Duodenal mucosa (tissue), 2 donors: ENCODE data around the gene TOPBP1.
"Not testable (repeated sequence)": the region's sequence is repeated elsewhere in the genome, so short reads cannot be mapped to it uniquely, and the experiment has no call there.

Source experiments
- H3K27ac ChIP-seq: one replicate; pipeline ENCODE4 v1.7.0; 2013; ENCODE audit warnings: low read depth, low read length
- H3K27me3 ChIP-seq, 2 donors: one replicate each; pipeline ENCODE4 v1.7.0; 2013; ENCODE audit warnings: low read length in 2 of 2, control low read depth in 1 of 2; ENCODE audit not compliant: insufficient read depth in 2 of 2, control insufficient read depth in 1 of 2
- H3K36me3 ChIP-seq, 2 donors: one replicate each; pipeline ENCODE4 v1.7.0; 2013; ENCODE audit warnings: low read length in 2 of 2, control low read depth in 1 of 2; ENCODE audit not compliant: insufficient read depth in 2 of 2, control insufficient read depth in 1 of 2
- H3K4me1 ChIP-seq, 2 donors: one replicate each; pipeline ENCODE4 v1.7.0; 2013; ENCODE audit warnings: low read length in 2 of 2, control low read depth in 1 of 2; ENCODE audit not compliant: insufficient read depth in 2 of 2, control insufficient read depth in 1 of 2
- H3K4me3 ChIP-seq, 2 donors: one replicate each; pipeline ENCODE4 v1.7.0; 2013; ENCODE audit warnings: low read length in 2 of 2, low read depth in 1 of 2
- H3K9ac ChIP-seq, 2 donors: one replicate each; pipeline ENCODE4 v1.7.0; 2013; ENCODE audit warnings: low read length in 2 of 2, low read depth in 1 of 2
- H3K9me3 ChIP-seq, 2 donors: one replicate each; pipeline ENCODE4 v1.7.0; 2013; ENCODE audit warnings: low read length in 2 of 2, control low read depth in 1 of 2; ENCODE audit not compliant: control insufficient read depth in 1 of 2

The TOPBP1 gene

GRCh38 chr3:133695560-133696171 is 33.9 kb upstream of the TOPBP1 start:
- Histone ChIP-seq H3K27me3 (no peaks in the 10 kb centered on the region), H3K4me3 (no peak overlapping the region), H3K27ac (no peak overlapping the region), H3K9me3 (no peaks in the 10 kb centered on the region), H3K36me3 (no peaks in the 10 kb centered on the region), H3K9ac (no peak overlapping the region), H3K4me1 (no peaks in the 10 kb centered on the region)

DNA sequence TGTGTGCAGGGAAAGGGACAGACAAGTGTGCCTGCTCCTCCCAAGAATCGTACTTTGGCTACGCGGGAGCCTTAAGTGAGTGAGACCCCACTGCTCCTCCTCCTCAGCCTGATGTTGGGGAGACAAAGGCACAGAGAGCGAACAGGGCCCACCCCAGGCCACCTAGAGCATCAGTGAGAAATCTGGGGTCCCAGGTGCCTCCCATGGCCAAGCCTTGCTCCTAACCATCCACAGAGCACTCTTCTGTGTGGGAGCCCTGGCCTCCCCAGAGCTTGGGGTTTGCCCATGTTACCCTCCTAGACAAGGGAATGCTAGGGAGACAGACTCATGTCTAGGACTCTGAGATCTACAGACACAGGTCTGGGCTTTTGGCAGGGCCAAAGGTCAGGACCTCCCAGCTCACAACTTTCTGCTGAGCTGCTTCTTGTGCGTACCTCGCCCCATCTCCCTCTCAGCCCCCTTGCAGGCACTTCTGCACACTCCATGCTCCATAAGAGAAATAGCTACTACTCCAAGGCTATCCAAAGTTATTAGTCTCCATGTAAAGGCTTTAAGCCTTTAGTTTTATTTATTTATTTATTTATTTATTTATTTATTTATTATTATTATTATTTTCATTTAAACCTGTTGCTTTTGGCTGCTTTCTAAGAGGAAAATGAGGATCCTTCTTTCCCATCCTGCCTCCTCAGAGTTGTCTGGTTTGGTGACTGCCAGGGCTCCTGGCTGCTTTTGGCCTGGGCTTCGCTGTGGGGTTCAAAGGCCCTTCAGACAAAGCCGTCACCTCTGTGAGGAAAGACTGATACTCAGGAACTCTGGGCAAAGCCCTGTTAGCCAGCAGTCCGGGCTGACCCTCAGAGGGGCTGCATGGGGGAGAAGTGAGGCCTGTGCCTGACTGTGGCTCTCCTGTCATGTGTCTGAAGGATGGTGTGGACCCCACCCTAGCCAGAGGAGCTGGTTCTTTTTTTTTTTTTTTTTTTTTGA is 32.8 kb upstream of the TOPBP1 start:
- no peak overlapping the region for H3K9ac ChIP-seq
- no peak overlapping the region for H3K4me3 ChIP-seq
- no peaks in the 10 kb centered on the region for H3K27me3 ChIP-seq
- H3K36me3 ChIP-seq: no peaks in the 10 kb centered on the region
- no peaks in the 10 kb centered on the region for H3K9me3 ChIP-seq
- no peak overlapping the region for H3K27ac ChIP-seq
- H3K4me1 ChIP-seq: no peaks in the 10 kb centered on the region

DNA sequence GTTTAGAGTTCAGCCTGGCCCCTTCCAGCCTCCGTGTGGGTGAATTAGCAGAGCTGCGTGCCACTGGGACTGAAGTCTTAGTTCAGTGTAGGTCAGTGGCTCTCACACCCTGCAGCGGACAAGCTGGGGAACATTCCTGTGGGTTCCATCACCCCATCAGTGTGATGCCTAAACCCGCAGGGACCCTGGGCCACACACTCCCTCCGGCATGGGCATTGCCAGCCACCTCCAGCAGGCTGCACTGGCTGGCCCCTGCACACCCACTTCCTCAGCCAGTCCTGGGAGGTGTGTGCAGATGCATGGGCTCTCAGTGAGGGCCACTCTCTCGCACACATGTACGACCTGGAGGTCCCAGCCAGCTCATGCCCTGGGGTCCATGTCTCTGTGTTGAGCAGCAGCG is 32.1 kb upstream of the TOPBP1 start:
- H3K27me3 ChIP-seq: no peaks in the 10 kb centered on the region
- H3K9ac ChIP-seq: no peak overlapping the region
- no peak overlapping the region for H3K4me3 ChIP-seq
- no peaks in the 10 kb centered on the region for H3K36me3 ChIP-seq
- no peaks in the 10 kb centered on the region for H3K9me3 ChIP-seq
- no peak overlapping the region for H3K27ac ChIP-seq
- no peaks in the 10 kb centered on the region for H3K4me1 ChIP-seq

DNA sequence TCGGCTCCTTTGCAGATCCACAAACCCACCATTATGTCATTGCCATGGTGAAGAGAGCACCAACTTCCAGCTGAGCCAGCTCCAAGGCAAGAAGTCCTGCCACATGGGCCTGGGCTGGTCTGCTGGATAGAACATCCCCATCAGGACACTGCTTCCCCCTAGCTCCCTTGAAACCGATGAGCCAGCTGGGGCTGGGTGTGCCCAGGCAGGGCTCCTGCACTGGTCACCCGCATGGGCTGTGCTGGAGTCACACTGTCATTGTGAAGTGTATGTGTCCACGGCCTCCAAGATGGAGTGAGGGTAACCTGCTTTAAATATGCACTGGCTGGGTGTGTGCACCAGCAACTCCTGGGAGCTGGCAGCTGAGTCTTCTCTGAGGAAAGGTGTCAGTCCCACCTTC is 31.0 kb upstream of the TOPBP1 start:
- no peak overlapping the region for H3K4me3 ChIP-seq
- no peaks in the 10 kb centered on the region for H3K27me3 ChIP-seq
- no peak overlapping the region for H3K27ac ChIP-seq
- no peak overlapping the region for H3K9ac ChIP-seq
- no peaks in the 10 kb centered on the region for H3K36me3 ChIP-seq
- no peaks in the 10 kb centered on the region for H3K4me1 ChIP-seq
- no peaks in the 10 kb centered on the region for H3K9me3 ChIP-seq

DNA sequence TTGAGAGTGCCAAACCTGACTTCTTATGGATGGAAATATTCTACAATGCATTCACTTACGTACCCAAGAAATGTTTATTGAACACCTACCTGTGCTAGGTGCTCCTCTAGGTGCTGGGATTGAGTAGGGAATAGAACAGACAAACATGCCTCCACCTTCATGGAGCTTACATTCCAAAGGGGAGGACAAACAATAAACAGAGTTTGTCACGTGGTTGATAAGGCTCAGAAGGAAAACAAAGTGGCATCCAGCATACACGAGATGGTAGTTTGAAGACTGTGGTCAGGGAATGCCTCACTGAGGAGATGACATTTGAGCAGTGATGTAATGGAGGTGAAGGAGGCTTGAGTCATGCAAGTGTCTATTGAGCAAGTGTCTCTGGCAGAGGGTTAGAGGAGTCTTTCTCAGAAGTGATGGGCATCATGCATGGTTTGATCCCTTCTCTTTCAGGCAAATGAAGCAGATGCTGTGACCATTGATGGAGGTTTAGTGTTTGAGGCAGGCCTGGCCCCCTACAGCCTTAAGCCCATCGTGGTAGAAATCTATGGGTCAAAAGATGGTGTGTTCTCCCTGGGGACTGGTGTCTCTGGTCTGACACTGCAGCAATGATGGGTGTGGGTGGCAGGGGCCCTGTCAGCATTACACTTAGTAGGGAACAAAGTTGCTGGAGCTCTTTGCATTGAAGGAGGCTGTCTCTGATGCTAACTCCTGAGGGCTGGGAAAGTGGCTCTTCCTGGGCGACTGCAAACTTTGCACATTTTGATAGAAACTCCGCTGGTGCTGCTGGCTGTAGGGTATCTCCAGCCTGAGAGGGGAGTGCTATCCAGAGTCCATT is 29.7 kb upstream of the TOPBP1 start:
- Histone ChIP-seq H3K9ac (no peak overlapping the region), H3K27ac (no peak overlapping the region), H3K4me3 (no peak overlapping the region), H3K27me3 (no peaks in the 10 kb centered on the region), H3K4me1 (no peaks in the 10 kb centered on the region), H3K9me3 (no peaks in the 10 kb centered on the region), H3K36me3 (no peaks in the 10 kb centered on the region)

DNA sequence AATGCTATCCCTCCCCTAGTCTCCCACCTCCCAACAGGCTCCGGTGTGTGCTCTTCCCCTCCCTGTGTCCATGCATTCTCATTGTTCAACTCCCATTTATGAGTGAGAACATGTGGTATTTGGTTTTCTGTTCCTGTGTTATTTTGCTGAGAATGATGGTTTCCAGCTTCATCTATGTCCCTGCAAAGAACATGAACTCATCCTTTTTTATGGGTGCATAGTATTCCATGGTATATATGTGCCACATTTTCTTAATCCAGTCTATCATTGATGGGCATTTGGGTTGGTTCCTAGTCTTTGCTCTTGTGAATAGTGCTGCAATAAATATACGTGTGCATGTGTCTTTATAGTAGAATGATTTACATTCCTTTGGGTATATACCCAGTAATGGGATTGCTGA is 16.3 kb upstream of the TOPBP1 start:
- H3K27ac ChIP-seq, H3K9ac ChIP-seq: not testable (repeated sequence)

DNA sequence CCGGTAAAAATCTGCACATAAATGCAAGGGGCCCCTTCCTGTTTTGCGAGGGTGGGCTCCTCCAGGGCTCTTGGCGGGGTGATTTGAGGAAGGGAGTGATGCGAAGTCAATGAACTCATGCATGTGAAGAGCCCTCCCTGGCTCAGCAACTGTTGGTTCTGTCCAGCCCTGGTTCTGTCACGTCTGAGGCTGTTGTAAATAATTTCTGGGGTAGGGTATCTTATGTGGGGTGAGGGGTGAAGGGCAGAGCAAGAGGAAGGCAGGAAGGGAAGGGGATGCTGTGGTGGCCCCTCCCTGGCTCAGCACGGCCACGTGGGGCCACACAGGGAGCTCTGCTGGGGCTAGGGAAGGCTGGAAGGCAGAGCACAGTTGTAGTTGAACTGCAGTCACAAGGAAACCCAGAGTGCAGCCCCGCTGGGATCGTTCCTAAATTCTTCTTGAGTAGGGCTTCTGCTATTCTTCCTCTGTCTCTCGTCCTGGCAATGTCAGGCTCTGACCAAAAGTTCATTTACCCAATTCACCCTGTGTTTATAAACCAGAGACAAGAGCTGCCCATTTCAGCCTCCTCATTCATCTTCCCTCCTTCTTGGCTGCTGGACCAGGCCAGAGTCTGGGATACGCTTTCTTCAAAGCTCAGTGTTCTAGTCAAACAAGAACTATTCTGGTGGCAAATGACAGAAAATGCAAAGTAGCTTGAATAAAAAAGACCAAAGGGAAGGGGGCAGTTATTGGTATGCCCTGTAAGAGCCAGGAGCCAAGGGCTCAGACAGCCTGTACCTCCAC is 14.8 kb upstream of the TOPBP1 start:
- Histone ChIP-seq H3K27ac (no peak overlapping the region), H3K4me1 (no peaks in the 10 kb centered on the region), H3K36me3 (no peaks in the 10 kb centered on the region), H3K27me3 (peaks cover 19 to 28% of the 10 kb centered on the region in 2 donors), H3K9me3 (no peaks in the 10 kb centered on the region), H3K4me3 (no peak overlapping the region), H3K9ac (no peak overlapping the region)

More for the DNA sequence above, 16.3 kb upstream of the TOPBP1 start:
- H3K27me3 ChIP-seq: peaks cover 19 to 25% of the 10 kb centered on the region in 2 donors
- not testable (repeated sequence) for H3K4me1 ChIP-seq, H3K9me3 ChIP-seq, H3K36me3 ChIP-seq, H3K4me3 ChIP-seq

- Histone ChIP-seq H3K9ac (no peak overlapping the region), H3K27me3 (peaks cover 19 to 28% of the 10 kb centered on the region in 2 donors), H3K4me3 (no peak overlapping the region), H3K27ac (no peak overlapping the region), H3K9me3 (no peaks in the 10 kb centered on the region), H3K36me3 (no peaks in the 10 kb centered on the region), H3K4me1 (no peaks in the 10 kb centered on the region)
Observed at GRCh38 chr3:133675631-133676335, 14.0 kb upstream of the TOPBP1 start.

DNA sequence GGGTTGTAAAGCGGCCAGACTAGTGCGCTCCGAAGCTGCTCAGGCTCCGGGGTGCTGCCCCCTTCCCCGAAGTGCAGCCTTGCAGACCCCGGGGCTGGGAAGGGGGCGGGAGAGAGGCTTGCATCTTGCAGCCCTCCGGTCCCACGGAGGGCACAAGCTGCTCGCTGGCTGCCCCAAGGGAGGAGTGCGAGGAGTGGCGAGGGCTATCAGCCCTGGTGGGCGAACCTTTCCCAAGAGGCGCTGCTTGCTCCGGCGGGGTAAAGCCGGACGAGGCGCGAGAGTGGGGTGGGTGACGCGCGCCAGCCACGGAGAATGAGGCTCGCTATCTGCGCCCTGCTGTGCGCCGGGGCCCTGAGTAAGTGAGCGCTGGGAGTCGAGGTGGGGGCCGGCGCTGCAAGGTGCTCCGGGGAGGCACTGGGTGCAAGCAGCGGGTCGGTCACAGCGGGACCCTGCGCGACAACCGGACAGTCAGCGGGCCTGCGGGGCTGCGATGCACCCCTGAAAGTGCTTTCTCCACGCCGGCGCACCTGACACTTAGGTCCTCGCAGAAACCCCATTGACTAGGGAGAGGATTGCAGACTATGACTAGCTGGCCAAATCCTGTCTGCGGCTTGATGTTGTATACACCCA is 12.7 kb upstream of the TOPBP1 start:
- H3K9me3 ChIP-seq: no peaks in the 10 kb centered on the region
- H3K27ac ChIP-seq: no peak overlapping the region
- peaks cover 0 to 6% of the 10 kb centered on the region in 2 donors for H3K4me1 ChIP-seq
- no peak overlapping the region for H3K4me3 ChIP-seq
- no peaks in the 10 kb centered on the region for H3K36me3 ChIP-seq
- H3K9ac ChIP-seq: no peak overlapping the region
- peaks cover 19 to 28% of the 10 kb centered on the region in 2 donors for H3K27me3 ChIP-seq
